KOPT-K1 (cell line): ENCODE data around the gene CWC22.
"Not testable (repeated sequence)": the region's sequence is repeated elsewhere in the genome, so short reads cannot be mapped to it uniquely, and the experiment has no call there.

ENCODE experiments used
- H3K27ac ChIP-seq: fragments of 200-600 bp; sonication (generic); 2 replicates; pipeline ENCODE4 v1.5.1; 2016; ENCODE audit warnings: antibody characterized with exemption, mild to moderate bottlenecking, low read depth, low read length; ENCODE audit not compliant: poor library complexity, severe bottlenecking
- H3K36me3 ChIP-seq: fragments of 200-600 bp; sonication (generic); 2 replicates; pipeline ENCODE4 v1.5.1; 2017; ENCODE audit warnings: antibody characterized with exemption, mild to moderate bottlenecking, low read length, moderate library complexity; ENCODE audit not compliant: insufficient read depth
- H3K9me3 ChIP-seq: fragments of 200-600 bp; sonication (generic); 2 replicates; pipeline ENCODE4 v1.5.1; 2017; ENCODE audit warnings: antibody characterized with exemption, low read length, mild to moderate bottlenecking; ENCODE audit not compliant: insufficient read depth, poor library complexity, severe bottlenecking

The CWC22 gene

DNA sequence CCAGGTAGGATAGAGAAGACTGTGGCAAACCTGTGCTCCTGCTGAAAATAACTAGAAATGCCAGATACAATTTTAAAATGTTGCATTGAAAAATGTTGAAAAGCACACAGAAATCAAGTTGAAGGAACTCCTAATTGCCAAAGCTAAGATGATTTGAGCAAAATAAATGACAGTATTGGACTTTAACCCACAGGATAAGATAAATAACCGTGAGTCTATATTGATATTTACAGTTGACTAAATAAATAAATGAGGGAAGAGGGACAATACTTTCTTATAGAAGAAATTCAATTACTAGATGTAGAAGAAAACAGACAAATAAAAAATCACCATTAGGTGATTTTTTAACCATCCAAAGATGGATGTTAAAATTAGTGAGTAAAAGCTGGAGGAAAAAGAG is 59.0 kb downstream of the CWC22 start:
- peaks cover 92% of the 10 kb centered on the region for H3K36me3 ChIP-seq
- no peak overlapping the region for H3K27ac ChIP-seq
- no peaks in the 10 kb centered on the region for H3K9me3 ChIP-seq

DNA sequence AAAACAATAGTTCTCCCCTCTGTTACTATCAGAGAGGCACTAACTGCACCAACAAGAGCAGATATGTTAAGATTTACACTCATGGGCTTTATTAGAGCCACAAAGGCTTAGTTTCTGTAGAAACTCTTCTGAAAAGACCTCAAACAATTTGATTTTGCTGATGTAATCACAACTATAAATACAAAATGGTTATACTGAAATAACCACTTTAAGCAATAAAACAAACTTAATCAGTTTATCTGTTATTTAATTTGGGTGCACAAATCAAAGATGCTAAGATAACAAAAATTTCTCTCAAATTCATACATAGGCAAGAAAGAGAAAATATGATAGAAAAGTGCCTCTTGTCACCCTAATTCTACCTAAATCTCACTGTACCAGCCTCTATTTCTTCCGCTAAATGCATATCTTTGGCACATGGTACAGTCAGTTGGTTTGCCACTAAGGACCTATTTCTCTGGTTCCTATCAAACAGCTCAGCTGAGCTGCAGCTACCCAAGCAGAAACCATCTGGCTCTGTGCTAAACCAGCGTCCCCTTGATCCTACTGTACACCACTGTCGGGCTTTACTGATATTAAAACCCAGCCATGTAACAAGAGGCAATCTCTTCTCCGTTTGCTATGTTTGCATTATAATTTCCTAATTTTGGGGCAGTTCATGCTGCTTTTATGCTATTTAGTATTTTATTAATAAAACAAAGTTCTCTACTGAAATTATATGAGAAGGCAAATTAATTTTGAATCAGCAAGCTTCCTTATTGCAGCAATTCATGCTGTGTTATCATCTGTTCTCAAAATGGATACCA is 60.1 kb downstream of the CWC22 start:
- Histone ChIP-seq H3K27ac (no peak overlapping the region), H3K36me3 (peaks cover 81% of the 10 kb centered on the region), H3K9me3 (no peaks in the 10 kb centered on the region)

DNA sequence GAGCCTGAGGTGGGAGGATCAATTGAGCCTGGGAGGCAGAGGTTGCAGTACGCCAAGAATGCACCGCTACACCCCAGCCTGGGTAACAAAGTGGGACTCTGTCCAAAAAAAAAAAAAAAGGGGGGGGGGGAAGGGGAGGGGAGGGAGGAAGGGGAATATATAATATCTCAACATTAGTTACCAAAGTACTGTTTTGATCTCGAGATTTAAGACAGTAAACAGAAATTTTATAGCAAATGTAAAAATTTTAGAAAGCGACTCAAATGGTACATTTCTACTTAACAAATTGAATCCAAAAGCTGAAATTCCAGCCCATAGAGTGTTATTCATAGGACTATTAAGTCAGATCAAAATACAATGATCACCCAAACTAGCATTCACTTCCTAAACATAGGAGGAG is 60.8 kb downstream of the CWC22 start:
- peaks cover 74% of the 10 kb centered on the region for H3K36me3 ChIP-seq
- no peak overlapping the region for H3K27ac ChIP-seq
- no peaks in the 10 kb centered on the region for H3K9me3 ChIP-seq

DNA sequence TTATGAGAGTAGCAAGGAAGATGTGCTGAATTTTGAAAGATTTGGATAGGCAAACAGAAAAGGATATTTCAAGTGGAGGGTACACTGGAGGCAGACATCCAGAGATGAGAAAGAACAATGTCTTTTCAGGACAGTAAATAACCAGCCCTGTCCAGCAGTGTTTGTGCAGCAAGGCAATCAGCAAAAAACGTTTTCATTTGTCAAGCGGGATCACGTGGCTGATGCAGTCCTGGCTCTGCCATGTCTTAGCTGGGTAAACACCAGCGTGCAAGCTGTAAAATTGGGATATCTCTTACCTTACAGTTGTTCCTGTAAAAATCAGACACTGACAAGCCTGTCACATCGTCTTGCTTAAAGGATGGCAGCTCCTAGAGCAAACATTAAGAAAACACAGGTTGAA is 67.8 kb downstream of the CWC22 start:
- H3K9me3 ChIP-seq = no peaks in the 10 kb centered on the region
- H3K27ac ChIP-seq = no peak overlapping the region
- peaks cover 7% of the 10 kb centered on the region; the same call in 1 of the 2 replicates for H3K36me3 ChIP-seq

DNA sequence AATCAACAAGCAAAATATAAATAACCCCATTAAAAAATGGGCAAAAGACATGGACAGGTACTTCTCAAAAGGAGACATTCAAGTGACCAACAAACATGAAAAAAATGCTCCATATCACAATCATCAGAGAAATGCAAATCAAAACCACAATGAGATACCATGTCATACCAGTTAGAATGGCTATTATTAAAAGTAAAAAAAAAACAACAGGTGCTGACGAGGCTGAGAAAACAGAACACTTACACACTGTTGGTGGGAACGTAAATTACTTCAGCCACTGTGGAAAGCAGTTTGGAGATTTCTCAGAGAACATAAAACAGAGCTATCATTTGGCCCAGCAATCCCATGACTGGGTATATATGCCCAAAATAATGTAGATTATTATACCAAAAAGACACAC is 69.1 kb downstream of the CWC22 start:
- no peaks in the 10 kb centered on the region for H3K9me3 ChIP-seq
- H3K27ac ChIP-seq = no peak overlapping the region
- H3K36me3 ChIP-seq = no peaks in the 10 kb centered on the region

DNA sequence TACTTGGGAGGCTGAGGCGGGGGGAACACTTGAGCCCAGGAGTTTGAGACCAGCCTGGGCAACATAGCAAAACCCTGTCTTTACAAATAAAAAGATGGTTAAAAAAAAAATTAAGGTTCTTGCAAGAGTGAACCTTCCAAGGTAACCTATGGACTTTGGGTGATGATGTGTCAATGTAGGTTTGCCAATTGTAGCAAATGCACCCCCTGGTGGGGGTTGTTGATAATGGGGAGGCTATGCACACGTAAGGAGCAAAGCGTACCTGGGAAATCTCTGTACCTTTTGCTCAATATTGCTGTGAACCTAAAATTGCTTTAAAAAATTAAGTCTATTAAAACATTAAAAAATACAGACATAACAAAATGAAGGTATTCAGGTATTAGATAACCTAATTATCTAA is 70.4 kb downstream of the CWC22 start:
- Histone ChIP-seq H3K36me3 (no peaks in the 10 kb centered on the region), H3K9me3 (no peaks in the 10 kb centered on the region), H3K27ac (no peak overlapping the region)

DNA sequence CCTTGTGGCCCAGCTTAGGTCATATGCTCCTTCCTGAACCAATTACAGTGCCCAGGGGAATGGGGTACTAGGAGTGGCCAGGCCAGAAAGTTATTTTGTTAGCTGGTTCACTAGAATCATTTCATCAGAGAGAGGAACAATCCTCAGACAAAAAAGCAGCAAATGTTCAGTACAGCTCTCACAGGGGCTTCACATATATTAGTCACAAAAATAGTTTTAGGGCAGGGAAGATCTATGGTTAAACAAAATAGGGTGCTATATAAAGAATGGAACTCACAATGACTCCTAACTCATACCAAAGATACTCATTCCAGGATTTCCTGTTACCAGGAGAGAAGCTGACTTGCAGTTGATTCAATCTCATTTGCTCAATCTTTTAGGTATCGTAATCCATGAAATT is 71.0 kb downstream of the CWC22 start:
- Histone ChIP-seq H3K36me3 (no peaks in the 10 kb centered on the region), H3K9me3 (no peaks in the 10 kb centered on the region), H3K27ac (no peak overlapping the region)

DNA sequence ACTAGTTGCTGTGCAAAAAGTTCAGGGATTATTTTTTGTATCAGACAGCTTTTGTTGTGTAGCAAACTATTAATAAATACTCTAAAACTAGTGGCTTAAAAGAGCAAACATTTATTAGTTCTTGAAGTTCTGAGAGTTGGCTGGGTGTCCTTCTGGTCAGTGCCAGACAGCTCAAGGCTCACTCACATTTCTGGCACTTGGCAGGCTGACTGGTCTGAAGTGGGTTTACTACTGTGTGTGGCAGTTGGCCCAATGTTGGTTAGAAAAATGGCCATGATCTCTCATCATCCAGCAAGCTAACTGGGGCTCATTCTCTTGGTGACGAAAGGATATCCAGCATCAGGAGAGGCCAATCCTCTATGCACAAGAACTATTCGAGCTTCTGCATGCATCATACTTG is 74.3 kb downstream of the CWC22 start:
- Histone ChIP-seq H3K9me3 (peaks cover 18% of the 10 kb centered on the region), H3K36me3 (no peaks in the 10 kb centered on the region), H3K27ac (no peak overlapping the region)

DNA sequence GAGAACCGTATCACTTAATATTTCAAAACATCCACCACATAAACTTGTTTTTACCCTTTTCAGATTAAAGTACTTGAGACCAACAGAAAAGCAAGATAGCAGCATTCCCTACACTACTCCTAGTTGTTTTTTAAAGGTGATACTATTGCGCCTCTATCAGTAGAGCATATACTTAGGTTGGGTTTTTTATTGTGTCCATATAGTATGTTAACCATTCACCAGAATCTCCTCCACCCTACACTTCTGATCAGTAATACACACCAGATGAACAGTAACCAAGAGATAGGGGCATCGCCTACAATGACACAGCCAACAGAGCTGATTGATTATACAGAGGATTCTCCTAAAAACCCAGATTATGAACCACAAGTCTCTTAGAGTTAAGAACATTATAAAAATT is 75.6 kb downstream of the CWC22 start:
- Histone ChIP-seq H3K36me3 (no peaks in the 10 kb centered on the region), H3K9me3 (peaks cover 18% of the 10 kb centered on the region), H3K27ac (no peak overlapping the region)

DNA sequence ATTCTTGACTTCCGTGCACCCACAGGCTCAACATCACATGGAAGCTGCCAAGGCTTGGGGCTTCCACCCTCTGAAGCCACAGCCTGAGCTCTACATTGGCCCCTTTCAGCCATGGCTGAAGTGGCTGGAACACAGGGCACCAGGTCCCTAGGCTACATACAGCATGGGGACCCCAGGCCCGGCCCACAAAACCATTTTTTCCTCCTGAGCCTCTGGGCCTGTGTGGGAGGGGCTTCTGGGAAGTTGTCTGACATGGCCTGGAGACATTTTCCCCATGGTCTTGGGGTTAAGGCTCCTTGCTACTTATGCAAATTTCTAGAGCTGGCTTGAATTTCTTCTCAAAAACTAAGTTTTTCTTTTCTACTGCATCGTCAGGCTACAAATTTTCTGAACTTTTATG is 77.1 kb downstream of the CWC22 start:
- peaks cover 18% of the 10 kb centered on the region for H3K9me3 ChIP-seq
- H3K36me3 ChIP-seq, H3K27ac ChIP-seq: not testable (repeated sequence)

DNA sequence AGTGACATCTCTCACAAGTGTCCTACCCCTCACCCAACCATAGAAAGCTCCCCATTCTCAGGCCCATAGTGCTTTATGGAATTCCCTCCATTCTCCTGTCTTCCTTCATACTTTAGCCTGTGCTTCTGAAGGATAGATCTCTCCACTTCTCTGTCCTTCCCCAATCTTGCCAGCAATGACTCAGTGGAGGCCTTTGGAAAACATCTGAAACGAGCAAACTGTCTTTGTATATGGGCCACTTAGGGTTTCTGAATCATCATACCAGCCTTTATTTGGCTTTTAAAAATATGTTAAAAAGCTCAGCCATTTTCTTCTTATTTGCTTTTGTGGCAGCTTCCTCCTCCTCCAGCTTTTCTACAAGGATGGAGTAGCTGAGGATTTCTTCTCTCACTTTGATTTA is 80.1 kb downstream of the CWC22 start:
- H3K27ac ChIP-seq = no peak overlapping the region
- peaks cover 18% of the 10 kb centered on the region for H3K9me3 ChIP-seq
- no peaks in the 10 kb centered on the region for H3K36me3 ChIP-seq

DNA sequence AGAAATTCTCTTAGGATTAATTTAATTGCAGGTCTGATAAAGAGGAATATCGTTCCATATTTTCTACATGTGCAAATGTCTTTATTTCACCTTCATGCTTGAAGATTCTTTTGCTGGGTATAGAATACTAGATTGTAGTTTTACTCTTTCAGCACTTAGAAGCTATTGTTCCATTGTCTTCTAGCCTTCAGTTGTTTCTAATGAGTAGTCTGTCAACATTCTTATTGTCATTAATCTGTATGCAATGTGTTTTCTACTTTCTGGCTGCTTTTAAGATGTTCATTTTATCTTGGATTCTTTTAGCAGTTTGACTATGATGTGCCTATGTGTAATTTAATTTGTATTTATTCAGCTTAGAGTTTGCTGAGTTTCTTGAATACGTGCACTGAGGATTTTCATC is 81.4 kb downstream of the CWC22 start:
- no peak overlapping the region for H3K27ac ChIP-seq
- H3K36me3 ChIP-seq = no peaks in the 10 kb centered on the region
- peaks cover 16% of the 10 kb centered on the region for H3K9me3 ChIP-seq

DNA sequence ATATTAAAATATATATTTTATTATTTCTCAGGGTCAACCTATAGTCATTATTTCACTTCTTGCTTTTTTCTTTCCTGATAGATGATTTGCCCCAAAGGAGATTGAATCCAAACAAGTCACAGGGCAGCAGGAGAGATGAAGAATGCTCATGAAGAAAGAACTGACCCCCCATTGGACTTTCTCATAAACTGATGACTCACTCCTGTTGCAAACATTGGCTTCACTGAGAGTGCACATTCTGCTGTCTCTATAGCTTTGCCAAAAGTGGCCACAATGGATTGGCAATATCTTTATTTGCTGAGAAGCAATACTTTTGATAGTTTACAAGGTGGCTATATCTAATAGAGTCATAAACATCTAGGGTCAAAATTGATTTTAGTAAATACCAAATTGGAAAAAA is 89.8 kb downstream of the CWC22 start:
- no peaks in the 10 kb centered on the region for H3K9me3 ChIP-seq
- H3K27ac ChIP-seq = no peak overlapping the region

DNA sequence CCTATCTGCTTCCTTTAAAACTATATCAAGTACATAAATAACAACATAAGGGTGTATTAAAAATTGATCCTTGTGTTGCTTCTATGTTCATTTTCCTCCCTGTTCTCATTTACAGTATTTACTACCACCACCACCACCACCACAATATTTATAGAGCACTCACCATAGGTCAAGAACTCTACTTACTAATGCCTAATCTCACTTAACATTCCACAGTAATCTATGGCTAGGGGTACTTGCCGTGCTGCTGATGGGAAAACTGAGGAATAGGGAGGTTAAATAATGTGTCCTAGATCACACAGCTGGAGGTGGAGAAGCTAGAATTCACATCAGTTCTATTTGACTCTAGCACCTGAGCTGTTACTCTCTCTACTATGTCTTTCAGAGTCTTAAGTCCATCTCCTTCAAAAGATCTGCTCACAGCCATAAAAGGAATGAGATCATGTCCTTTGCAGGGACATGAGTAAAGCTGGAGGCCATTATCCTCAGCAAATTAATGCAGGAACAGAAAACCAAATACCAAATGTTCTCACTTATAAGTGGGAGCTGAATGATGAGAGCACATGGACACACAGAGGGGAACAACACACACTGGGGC is 91.6 kb downstream of the CWC22 start:
- Histone ChIP-seq H3K36me3 (no peaks in the 10 kb centered on the region), H3K27ac (no peak overlapping the region), H3K9me3 (no peaks in the 10 kb centered on the region)

More for the DNA sequence above, 89.8 kb downstream of the CWC22 start:
- H3K36me3 ChIP-seq = no peaks in the 10 kb centered on the region

DNA sequence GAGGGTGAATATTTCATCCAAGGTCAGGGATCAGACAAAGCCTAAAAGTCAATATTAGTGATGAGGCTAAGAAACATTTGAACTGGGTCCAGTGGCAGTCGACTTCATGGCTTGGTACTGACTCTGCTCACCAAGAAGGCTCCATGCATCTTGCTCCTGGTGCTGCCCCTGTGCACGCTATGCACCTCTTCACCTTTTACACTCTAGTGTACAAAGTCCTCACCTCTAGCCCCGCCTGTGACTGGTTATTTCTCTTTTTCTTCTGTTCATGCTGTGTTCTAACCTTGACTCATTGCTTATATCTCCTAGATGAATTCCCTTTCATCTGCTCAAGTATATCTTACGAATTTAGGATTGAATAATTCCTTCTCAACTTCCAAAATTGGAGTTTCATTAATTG is 93.3 kb downstream of the CWC22 start:
- H3K9me3 ChIP-seq = no peaks in the 10 kb centered on the region
- no peak overlapping the region for H3K27ac ChIP-seq

DNA sequence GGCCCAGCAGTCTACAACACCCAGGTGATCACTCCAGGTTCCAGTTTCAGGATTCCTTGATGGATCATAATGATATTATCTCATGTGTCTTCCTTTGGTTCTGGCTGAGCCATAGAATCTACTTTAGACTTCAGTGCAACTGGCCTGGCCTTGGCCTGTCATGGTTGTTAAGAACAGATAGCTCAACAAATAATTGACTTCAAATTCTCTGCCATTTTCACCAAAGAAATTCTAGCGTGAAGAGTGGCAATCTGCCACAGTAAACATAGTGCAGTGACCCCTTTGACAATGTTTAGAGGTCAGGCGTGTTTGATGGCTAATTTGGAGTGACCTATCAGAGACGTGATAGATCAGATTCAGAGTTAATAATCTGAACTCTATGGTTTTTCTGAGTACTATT is 95.5 kb downstream of the CWC22 start:
- Histone ChIP-seq H3K27ac (no peak overlapping the region), H3K9me3 (no peaks in the 10 kb centered on the region), H3K36me3 (no peaks in the 10 kb centered on the region)

More for the DNA sequence above, 93.3 kb downstream of the CWC22 start:
- no peaks in the 10 kb centered on the region for H3K36me3 ChIP-seq
